Measurements from ENCODE around the gene GAK. TPM values are rescaled to one million over a fixed set of nuclear protein-coding genes. Genes with fewer than 3 reads are reported as not detected.
"Not testable (repeated sequence)": the region's sequence is repeated elsewhere in the genome, so short reads cannot be mapped to it uniquely, and the experiment has no call there.

Gene GAK
- total RNA-seq, 1 donor from 2014 or later = 130 TPM

- DNase-seq (peak; percentile 9), ATAC-seq (no peak)
- Histone ChIP-seq H3K4me1 (no peaks in the 10 kb centered on the region), H3K36me3 (no peaks in the 10 kb centered on the region), H3K4me3 (no peak overlapping the region), H3K27me3 (ENCODE audit: low read depth) (peaks cover 20% of the 10 kb centered on the region), H3K27ac (no peak overlapping the region), H3K9me3 (no peaks in the 10 kb centered on the region)
- no peak for TF ChIP-seq CTCF (IDR thresholded peaks at IDR 0.05)
- intact Hi-C loops (cut with DNase I) = no loop called here
Measured at GRCh38 chr4:807792-808191, 124.3 kb downstream of the GAK start.

GRCh38 chr4:806979-807378, 125.1 kb downstream of the GAK start:
- DNase-seq; intact Hi-C loops (cut with DNase I); H3K4me3 ChIP-seq; H3K9me3 ChIP-seq; H3K27ac ChIP-seq; H3K4me1 ChIP-seq; ATAC-seq; H3K36me3 ChIP-seq: not testable (repeated sequence)
- peaks cover 16% of the 10 kb centered on the region for H3K27me3 ChIP-seq (ENCODE audit: low read depth)

GRCh38 chr4:804804-805203, 127.3 kb downstream of the GAK start:
- intact Hi-C loops (cut with DNase I) = no loop called here
- Histone ChIP-seq H3K27ac (no peak overlapping the region), H3K9me3 (no peaks in the 10 kb centered on the region), H3K4me3 (no peak overlapping the region), H3K27me3 (ENCODE audit: low read depth) (peaks cover 10% of the 10 kb centered on the region), H3K4me1 (no peaks in the 10 kb centered on the region), H3K36me3 (no peaks in the 10 kb centered on the region)
- peak; percentile 44 for DNase-seq
- ATAC-seq = no peak
- TF ChIP-seq CTCF (IDR thresholded peaks at IDR 0.05) = no peak

GRCh38 chr4:803884-804283, 128.2 kb downstream of the GAK start:
- H3K27ac ChIP-seq = no peak overlapping the region
- intact Hi-C loops (cut with DNase I) = no loop called here
- TF ChIP-seq CTCF (IDR thresholded peaks at IDR 0.05) = no peak
- DNase-seq (peak; percentile 17), ATAC-seq (no peak)
- H3K4me1 ChIP-seq = no peaks in the 10 kb centered on the region
- H3K36me3 ChIP-seq = no peaks in the 10 kb centered on the region
- H3K9me3 ChIP-seq = no peaks in the 10 kb centered on the region
- peaks cover 10% of the 10 kb centered on the region for H3K27me3 ChIP-seq (ENCODE audit: low read depth)
- no peak overlapping the region for H3K4me3 ChIP-seq

- no peak overlapping the region for H3K4me3 ChIP-seq
- H3K9me3 ChIP-seq = no peaks in the 10 kb centered on the region
- no peak overlapping the region for H3K27ac ChIP-seq
- DNase-seq (peak; percentile 8), ATAC-seq (no peak)
- H3K27me3 ChIP-seq (ENCODE audit: low read depth) = peaks cover 10% of the 10 kb centered on the region
- H3K4me1 ChIP-seq = no peaks in the 10 kb centered on the region
- TF ChIP-seq CTCF (IDR thresholded peaks at IDR 0.05) = no peak
- intact Hi-C loops (cut with DNase I) = no loop called here
- H3K36me3 ChIP-seq = no peaks in the 10 kb centered on the region
Measured at GRCh38 chr4:801436-802124, 130.5 kb downstream of the GAK start.

Other genes starting within 250 kb of the GAK start
- gene SLC49A3, start 243.2 kb downstream of the GAK start, total RNA-seq = 31.5 TPM
- 44.8 TPM for gene PCGF3, start 226.5 kb downstream of the GAK start, total RNA-seq
- gene CPLX1, start 106.2 kb downstream of the GAK start, total RNA-seq = 3.9 TPM
- 45.3 TPM for gene TMEM175, start 144 bp upstream of the GAK start, total RNA-seq
- 18.8 TPM for gene DGKQ, start 41.3 kb upstream of the GAK start, total RNA-seq
- gene IDUA, start 54.7 kb upstream of the GAK start, total RNA-seq = 46.0 TPM
- 1.0 TPM for gene SLC26A1, start 61.1 kb upstream of the GAK start, total RNA-seq
- gene FGFRL1, start 79.3 kb upstream of the GAK start, total RNA-seq = 23.4 TPM
- 6.8 TPM for gene RNF212, start 181.2 kb upstream of the GAK start, total RNA-seq
- gene SPON2, start 240.3 kb upstream of the GAK start, total RNA-seq = 32.0 TPM

Measured in lower lobe of right lung (tissue), 2 donors.